NCI-H1092 treated with DMSO at 0.1 percent for 48 hours (cell line): ENCODE results near the gene EPHB2.
"Not testable (repeated sequence)": the region's sequence is repeated elsewhere in the genome, so short reads cannot be mapped to it uniquely, and the experiment has no call there.

Source experiments
- DNase-seq: peaks from one replicate; lab custom pipeline; 2025; lab: John Stamatoyannopoulos, UW

EPHB2 gene

DNA sequence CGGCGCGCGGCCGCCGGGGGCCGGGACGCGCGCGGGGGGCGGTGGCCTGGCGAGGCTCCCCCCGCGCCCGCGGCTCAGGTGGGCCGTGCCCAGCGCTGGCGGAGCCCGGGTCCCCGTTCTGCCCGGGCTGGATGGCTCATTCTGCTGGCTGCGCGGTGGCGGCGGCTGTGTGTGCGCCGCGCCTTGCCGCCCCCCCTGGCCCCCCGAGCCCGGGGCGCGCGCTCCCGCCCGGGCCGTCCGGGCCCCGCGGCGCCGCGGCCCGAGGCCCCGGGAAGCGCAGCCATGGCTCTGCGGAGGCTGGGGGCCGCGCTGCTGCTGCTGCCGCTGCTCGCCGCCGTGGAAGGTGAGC is at the start of gene EPHB2:
TSS of gene EPHB2 (plus strand) at position 139 of the 349 bp plus-strand sequence. CDS start at position 283, 144 bp downstream.
- peak; percentile 60 for DNase-seq

DNA sequence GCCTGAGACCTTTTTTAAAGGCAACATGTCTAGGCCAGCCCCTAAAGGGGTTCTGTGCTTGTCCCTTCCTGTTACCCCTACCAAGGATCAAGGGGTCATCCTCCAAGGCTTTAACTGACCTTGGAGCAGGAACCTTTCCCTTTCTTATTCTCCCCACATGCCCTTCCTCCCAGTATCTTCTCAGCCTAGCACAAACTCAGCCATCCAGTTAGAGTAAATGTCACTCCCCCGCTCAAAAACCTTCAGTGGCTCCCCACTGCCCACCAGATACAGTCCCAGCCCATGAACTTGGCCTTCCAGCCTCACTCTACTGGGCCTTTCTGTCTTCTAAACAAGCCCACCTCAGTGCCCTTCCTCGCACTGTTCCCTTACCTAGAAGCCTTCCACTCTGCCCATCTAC is 48.8 kb upstream of the EPHB2 start:
- no peak for DNase-seq

DNA sequence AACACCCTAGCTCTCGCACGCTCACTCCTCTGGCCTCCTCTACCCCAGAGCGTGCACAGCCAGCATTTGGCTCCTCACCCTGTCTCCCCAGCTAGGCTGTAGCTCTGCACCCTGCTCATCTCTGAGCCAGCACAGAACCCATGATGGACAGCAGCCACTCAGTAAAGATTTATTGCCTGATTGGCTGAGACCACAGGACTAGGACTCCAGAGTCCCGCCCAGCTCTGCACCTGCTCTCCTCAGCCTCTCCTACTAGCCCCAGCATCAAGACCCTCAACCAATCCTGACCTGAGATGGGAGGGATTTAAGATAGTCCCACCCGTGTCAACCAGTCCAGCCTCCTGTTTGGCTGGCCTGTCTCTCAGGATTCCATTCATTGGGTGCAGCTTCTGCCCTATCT is 48.3 kb upstream of the EPHB2 start:
- DNase-seq = peak; percentile 34

DNA sequence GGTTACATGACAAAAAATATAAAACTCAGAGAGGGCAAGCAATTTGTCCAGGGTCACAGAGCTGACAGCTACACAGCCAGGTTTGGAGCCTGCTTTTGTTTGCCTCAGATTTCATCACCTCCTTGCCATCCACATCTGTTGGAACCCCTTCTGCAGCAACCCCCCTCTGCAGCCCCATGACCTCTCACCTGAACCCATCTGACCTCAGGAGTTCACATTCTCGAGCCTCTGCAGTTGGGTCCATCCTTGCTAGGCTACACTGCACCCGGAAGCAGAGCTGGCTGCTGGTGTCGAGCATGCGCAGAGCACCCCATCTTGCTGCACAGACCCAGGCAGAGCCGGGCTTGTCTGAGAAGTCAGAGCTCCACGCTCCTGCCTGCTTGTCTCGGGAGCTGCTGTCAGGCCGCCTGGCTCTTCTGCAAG is 47.6 kb upstream of the EPHB2 start:
- no peak for DNase-seq

DNA sequence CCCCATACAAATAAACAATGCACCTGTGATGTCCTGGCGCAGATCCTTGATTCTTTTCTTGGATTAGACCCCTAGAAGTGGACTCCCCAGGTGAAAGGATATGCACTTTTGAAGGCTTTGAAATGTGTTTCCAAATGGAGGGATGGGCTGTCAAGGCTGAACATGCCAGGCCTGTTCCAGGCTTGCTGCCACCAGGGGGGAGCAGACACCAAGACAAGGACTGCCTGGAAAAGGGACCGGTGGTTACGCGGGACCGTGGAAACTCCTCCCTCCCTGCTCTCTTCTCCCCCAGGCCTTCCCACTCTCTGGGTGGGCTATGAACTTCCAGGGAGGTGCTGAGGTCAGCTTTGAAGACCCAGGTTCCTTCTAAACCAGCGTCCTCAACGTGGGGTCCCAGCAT is 44.9 kb upstream of the EPHB2 start:
- peak; percentile 40 for DNase-seq

DNA sequence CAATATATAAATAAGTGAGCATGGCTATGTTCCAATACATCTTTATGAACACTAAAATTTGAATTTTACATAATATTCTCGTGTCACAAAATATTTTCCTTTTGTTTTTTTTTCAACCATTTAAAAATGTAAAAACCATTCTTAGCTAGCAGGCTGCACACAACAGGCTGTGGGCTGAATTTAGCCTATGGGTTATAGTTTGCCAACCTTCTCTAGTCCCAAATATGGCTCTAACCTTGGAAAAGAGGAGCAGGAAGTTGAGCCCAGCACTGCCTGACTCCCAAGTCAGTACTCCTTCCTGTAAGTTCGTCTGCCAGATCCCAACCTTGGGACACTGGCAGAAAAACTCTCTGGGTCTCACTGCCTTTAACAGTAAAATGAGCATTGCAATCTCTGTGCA is 44.2 kb upstream of the EPHB2 start:
- DNase-seq = no peak

DNA sequence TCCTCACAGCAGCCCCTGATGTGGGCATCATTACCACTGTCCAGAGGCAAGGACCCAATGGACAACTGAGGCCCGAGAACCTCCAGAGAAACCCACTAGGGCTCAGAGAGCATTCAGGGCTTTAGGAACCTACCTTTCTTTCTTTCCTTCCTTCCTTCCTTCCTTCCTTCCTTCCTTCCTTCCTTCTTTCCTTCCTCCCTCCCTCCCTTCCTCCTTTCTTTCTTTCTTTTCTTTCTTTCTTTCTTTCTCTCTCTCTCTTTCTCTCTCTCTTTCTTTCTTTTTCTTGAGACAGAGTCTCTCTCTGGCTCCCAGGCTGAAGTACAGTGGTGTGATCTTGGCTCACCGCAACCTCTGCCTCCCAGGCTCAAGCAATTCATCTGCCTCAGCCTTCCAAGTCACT is 41.8 kb upstream of the EPHB2 start:
- DNase-seq = not testable (repeated sequence)

DNA sequence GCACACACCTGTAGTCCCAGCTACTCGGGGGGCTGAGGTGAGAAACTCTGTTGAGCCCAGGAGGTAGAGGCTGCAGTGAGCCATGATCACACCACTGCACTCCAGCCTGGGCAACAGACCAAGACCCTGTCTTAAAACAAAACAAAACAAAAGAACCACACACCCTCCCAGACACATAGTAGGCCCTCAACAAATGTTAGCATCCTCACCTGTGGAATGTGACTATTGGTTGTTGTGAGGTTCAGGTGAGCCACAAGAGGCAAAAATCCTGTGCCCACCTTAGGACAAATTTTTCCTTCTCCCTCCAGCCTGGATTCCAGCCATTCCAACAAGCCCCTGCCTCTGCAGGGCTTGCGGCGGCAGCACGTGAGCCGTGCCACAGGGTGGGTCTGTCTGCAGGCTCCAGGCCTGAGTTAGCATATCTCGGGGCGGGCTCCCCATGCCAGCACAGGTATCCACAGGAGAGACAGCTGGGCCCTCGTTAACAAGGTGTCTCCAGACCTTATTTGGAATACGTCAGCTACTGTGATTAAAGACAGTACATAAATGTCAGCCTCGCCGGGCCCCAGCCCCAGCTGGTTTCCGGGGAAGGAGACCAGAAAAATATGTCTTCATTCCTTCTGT is 40.2 kb upstream of the EPHB2 start:
- DNase-seq = no peak

DNA sequence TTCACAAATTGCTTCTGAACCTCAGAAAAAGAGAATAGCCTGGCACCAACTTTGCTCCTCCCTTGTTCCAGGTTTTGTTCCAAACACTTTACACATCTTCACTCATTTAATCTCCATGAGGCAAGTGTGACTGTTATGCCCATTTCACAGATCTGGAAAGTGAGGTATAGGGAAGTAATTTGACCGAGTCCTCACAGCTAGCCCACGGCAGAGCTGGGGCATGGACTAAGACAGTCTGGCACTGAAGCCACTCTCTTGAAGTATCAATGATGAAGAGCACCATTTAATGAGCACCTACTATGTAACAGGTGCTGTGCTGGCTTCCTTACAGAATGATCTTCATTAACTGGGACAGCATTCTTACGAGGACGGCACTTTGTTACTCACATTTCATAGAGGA is 38.6 kb upstream of the EPHB2 start:
- no peak for DNase-seq

DNA sequence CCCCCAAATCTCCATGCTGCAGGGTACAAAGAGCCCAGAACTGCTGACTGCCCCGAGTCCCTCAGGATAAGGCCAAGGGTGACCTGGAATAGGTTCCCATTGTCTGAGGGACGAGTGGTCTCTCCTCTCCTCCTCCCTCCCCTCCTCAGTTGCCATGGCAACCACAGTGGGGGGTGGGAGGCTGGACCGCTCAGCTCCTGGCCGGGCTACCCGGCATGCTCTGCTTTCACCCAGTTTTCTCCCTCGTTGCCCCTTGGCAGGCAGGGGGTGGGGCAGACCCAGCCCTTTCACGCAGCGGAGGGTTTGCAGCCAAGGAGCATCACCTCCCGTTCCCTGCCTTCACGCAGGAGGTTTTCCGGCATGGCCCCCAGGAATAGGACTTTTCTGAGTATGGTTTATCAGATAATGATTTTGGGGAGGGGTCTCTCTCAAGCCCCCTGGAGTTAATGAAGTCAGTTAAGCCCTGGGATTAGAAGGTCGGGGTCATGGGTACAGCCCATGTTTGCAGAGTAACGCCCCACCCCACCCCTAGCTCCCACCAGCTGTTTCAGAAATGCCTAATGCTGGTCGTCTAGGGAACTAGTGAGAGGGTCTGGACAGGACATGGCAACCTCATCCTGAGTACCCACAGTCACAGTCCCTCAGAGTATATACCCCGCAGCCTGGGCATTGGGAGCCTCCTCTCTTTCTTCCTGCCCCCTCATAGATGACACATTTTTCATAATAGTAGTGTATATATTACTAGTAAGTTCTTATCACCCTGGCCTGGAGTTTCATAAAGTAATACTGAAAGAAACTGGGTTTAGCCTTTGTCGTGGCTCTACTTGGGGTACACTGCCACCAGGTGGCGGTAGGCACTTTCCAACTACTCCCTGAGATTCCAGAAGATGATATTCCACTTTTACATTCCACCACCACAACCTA is 36.9 kb upstream of the EPHB2 start:
- peak; percentile 68 for DNase-seq

DNA sequence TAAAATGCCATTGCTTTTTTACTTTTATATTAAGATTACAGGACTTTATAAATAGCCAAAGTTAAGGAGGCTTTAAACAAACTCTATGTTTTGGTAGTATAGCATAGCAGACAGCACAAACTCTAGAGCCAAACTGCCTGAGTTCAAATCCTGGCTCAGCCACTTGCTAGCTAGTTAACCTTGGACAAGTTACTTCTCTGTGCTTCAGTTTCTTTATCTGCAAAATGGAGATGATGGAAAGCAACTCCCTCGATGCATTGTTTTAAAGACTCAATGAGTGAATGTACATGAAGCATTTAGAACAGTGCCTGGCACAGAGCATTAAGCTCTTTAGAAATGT is 36.3 kb upstream of the EPHB2 start:
- DNase-seq = no peak

DNA sequence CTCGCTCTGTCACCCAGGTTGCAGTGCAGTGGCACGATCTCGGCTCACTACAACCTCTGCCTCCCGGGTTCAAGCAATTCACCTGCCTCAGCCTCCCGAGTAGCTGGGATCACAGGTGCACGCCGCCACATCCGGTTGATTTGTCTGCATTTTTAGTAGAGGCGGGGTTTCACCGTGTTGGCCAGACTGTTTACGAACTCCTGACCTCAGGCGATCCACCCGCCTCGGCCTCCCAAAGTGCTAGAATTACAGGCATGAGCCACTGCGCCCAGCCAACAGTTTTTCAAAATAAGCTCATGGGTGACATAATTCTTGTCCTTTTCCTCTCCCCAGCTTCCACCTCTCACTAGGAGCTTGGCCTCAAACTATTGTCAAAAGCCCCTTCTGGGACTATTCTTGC is 34.5 kb upstream of the EPHB2 start:
- DNase-seq = not testable (repeated sequence)

DNA sequence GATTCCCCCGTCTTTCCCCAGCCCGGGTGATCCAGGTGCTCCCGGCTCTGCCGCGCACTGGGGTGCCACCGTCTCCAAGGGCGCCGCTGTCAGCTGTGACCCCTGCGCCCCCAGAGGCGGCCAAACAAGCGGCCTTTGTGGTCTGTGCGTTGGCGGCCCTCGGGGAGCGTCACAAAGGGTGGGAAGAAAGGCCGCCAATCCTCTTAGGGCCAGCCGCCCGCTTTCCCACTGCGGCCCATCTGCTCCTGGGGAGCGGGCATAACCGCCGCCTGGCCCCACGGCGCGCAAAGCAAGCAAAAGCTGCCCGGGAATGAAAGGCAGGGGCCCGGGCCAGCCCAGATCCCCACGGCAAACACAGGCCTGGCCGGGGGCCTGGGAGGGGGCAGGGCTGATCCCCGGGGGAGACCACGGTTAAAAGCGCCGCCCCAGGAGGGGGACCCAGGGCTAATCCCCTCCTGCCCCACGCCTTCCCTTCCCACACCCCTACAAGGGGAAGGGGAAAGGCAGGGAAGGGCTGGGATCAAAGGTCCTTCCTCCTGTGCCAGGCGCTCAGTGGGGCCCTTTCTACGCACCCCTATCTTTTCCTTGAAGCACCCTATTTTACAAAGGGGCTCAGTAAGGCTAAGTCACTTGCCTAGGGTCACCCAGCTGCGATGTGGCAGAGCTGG is 33.6 kb upstream of the EPHB2 start:
- no peak for DNase-seq

DNA sequence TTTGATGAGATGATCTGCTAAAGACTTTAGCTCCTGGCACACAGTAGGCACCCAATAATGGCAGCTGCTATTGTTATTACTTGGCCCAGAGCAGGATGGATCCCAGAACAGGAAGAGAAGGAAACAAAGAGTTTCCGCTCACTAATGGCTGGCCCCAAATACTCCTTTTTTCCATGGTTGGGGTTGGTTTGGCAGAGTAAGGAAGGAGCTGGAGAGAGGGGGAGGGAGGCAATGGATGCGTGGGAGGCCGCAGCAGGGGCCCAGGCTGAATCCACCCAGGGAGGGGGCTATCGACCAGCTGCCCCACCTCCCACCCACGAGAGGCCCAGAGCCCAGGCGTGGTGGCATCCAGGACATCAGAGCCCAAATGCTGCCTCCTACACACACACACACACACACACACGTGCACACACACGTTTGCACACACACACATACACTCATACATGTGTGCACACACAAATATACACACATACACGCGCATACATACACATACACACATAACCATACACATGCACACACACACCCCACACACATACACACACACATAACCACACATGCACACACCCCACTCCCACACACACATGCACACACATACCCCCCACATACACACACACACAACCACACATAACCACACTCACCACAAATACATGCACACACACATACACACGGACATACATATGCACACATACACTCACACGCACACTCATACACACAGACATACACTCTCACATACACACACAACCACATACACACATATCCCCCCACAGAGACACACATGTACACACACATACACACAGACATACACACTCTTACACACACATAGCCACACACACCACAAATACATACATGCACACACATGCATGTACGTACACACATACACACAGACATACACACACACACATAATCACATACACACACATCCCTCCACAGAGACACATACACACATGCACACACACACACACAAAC is 32.4 kb upstream of the EPHB2 start:
- no peak for DNase-seq

DNA sequence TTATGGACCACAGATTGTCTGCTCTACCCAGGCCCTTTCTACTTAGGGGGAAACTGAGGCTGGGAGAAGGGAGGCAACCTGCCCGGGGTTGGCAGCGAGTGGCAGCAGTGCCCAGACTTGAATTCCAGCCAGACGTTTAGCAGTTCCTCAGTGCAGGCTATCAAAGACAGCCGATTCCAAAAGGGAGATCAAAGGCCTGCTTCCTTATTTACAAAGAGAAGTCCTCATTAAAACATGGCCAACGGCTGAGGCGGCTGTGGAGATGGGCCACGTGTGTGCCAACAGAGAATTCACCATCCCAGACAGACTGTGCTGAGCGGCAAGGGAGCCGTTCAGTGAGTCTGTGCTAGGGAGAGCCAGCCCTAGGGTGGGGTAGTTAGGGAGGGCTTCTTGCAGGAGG is 29.9 kb upstream of the EPHB2 start:
- DNase-seq = peak; percentile 32

DNA sequence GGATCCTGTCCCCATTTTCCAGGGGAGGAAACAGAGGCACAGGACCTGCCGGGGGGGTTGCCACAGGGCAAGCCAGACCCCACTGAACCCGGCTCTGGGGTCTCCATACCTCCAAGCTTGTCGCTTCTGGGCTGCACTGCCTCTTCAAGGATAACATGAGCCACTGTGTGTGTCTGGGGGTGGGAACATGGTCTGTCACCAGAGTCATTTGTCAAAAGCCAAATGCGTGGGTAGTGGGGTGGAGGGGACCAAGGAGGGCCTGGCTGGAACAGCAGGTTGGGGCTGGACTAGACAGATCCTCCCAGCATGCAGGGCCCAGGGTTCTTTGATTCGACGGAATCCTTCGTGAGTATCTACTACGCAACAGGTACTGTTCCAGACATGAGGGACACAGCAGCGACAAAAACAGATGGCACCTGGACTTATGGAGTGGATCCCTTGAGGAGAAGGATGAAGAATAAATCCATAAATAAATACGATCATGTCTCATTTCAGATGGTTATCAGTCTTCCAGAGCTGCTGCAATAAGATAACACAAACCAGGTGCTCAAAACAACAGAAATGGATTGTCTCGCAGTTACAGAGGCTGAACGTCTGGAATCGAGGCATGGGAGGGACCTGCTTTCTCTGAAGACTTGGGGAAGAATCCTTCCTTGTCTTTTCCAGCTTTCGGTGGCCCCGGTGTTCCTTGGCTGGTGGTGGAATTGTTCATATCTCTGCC is 28.9 kb upstream of the EPHB2 start:
- DNase-seq = no peak

DNA sequence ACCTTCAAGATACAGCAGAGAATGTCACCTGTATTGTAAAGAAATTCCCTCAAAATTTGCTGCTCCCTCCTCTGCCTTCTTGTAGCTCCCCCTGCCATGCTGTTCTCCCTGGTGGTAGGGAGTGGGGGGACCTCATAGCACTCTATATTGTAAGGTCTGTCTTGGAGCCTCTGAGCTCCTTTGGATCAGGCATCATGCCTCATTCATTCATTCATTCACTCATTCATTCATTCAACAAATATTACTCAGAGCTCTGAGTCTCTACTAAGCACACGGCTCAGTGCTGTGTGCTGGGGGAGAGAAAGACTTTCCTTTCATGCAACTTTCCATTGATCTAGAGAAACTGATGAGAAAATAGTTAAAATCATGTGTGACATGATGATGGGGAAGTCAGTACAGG is 27.1 kb upstream of the EPHB2 start:
- DNase-seq = no peak

DNA sequence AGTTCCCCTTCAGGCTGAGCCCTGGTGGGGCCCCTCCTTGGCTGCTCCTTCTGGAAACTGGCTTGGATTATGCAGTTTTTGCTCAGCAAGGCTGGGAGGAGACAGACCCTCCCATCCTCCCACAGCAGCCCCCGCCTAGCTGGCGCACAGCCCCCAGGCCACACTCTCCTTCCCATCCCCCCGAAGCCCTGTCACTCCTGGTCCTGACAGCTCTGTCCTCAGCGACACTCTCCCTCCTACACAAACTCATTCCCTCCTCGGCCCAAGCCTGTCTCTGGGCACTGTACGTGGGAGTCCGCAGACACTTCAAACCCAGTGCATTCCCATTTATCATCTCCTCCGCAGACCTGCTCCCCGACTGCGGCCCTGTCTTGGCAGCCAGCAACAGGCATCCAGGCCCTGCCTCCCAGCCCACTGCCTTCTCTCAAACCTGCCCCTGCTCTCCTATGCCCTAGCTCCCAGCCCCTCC is 25.0 kb upstream of the EPHB2 start:
- DNase-seq = no peak

DNA sequence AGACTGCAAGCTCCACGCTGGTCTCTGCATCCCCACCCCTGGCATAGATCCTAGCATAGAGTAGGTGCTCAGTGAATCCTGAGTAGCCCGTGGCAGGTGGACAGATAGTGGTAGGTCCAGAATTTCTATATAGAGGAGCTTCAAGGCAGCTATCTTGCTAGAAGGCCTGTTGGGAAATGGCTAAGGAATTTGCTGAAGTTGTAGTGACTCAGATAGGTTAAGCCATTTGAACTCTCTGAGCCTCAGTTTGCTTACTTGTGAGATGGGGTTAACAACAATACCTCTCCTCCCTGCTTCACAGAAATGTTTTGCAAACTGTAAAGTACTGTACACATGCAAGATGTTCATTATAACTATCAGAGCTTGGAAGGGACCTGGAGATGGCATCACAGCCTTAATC is 23.4 kb upstream of the EPHB2 start:
- DNase-seq = peak; percentile 8

DNA sequence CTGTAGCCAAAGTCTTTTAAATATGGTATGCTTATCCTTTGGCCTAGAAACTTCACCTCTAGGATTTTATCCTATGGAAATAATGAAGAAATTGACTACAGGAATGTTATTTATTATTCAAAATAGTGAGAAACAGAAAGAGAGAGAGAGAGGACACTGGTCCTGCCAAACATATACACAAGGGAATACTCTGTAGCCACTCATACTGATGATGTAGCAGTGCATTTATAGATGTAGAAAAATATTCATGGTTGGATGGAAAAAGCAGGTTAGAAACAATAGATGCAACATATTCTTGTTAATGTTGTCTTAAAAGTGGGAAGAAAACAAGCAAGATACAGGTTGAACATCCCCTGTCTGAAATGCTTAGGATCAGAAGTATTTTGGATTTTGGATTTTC is 22.2 kb upstream of the EPHB2 start:
- DNase-seq = no peak

DNA sequence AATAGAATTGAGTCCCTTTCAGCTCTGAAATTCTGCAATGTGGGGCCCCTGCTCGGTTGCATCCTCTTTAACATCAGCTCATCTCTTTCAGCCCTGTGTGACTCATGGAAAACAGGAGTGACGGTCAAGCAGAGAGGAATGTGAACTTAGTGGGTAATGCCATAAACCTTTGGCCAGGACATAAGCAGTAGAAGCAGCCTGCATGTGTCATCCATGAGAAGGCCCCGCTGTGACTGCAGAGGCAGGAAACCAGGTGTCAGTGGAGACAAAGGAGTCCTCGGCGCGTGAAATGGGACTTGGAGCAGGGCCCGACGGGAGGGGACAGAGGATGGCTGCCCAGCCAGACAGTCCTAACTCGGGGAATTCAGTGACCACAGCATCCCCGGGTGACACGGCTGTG is 21.1 kb upstream of the EPHB2 start:
- DNase-seq = peak; percentile 83
